Neuron (in vitro differentiated cells): ENCODE data around the gene SLC4A7.
A peak's percentile ranks its signal among the peaks of the same experiment; 100 is the strongest.

Source experiments
- H2AFZ ChIP-seq: one replicate; pipeline ENCODE4 v1.6.1; 2013; ENCODE audit warnings: low read depth, mild to moderate bottlenecking, inconsistent platforms, low read length, moderate library complexity
- H3K27me3 ChIP-seq: one replicate; pipeline ENCODE4 v1.6.1; 2013; ENCODE audit warnings: low read length; ENCODE audit not compliant: insufficient read depth
- H3K36me3 ChIP-seq: one replicate; pipeline ENCODE4 v1.6.1; 2013; ENCODE audit warnings: low read length; ENCODE audit not compliant: insufficient read depth
- H3K4me1 ChIP-seq: one replicate; pipeline ENCODE4 v1.6.1; 2013; ENCODE audit warnings: low read length; ENCODE audit not compliant: insufficient read depth
- H3K4me3 ChIP-seq: 2 replicates; pipeline ENCODE4 v1.5.1; 2013; ENCODE audit warnings: mild to moderate bottlenecking, low read length, moderate library complexity
- H3K9me3 ChIP-seq: one replicate; pipeline ENCODE4 v1.6.1; 2013; ENCODE audit warnings: low read length

The SLC4A7 gene

GRCh38 chr3:27507515-27508266 lies 23.5 kb upstream of the SLC4A7 start:
- no peak overlapping the region for H2AFZ ChIP-seq
- peaks cover 10% of the 10 kb centered on the region for H3K4me1 ChIP-seq
- H3K27me3 ChIP-seq, result no peaks in the 10 kb centered on the region
- H3K9me3 ChIP-seq, result no peaks in the 10 kb centered on the region
- H3K36me3 ChIP-seq, result no peaks in the 10 kb centered on the region
- H3K4me3 ChIP-seq, result no peak overlapping the region

DNA sequence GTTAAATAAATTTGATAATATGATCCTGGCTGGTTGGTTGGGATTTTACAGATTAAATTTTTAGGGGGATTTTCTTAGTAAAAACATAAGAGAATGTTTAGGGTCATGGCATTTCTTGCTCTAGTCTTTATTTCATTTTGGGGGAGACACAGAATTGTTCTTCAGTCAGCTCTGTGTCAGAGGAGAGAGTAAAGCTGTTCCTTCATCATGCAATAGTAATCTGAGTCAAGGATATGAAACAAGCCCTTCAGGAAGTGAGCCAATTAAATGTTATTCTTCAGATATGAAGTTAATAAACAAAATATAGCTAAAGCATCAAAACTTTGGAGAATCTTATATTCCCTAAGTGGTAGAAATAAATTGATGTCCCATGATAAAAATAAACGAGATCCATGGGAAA lies 22.9 kb upstream of the SLC4A7 start:
- Histone ChIP-seq H3K4me3 (no peak overlapping the region), H3K9me3 (no peaks in the 10 kb centered on the region), H3K27me3 (no peaks in the 10 kb centered on the region), H3K36me3 (no peaks in the 10 kb centered on the region), H2AFZ (no peak overlapping the region), H3K4me1 (peaks cover 5% of the 10 kb centered on the region)

DNA sequence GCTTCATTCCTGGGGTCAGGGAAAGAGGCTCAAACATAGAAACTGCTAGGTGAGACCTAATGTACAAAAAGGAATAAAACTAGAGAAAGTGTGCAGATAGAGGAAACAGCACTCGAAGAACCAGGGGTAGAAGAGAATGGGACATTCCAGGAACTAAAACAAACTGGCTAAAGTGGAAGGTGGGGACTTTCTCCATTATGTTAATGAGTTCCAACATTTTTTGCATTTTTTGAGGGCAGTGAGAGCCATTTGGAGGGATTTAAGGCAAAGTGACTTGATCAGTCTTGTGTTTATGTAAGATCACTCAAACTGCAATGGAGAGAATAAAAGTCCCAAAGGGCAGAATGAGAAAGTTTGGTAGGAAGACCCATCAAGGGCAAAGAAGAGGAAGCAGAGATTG lies 20.6 kb upstream of the SLC4A7 start:
- Histone ChIP-seq H3K9me3 (no peaks in the 10 kb centered on the region), H3K4me1 (no peaks in the 10 kb centered on the region), H3K36me3 (no peaks in the 10 kb centered on the region), H3K27me3 (no peaks in the 10 kb centered on the region), H2AFZ (no peak overlapping the region), H3K4me3 (no peak overlapping the region)

- H2AFZ ChIP-seq, result no peak overlapping the region
- H3K36me3 ChIP-seq, result no peaks in the 10 kb centered on the region
- H3K27me3 ChIP-seq, result no peaks in the 10 kb centered on the region
- no peaks in the 10 kb centered on the region for H3K4me1 ChIP-seq
- no peak overlapping the region for H3K4me3 ChIP-seq
- H3K9me3 ChIP-seq, result no peaks in the 10 kb centered on the region
Observed at GRCh38 chr3:27503526-27503925, 19.3 kb upstream of the SLC4A7 start.

DNA sequence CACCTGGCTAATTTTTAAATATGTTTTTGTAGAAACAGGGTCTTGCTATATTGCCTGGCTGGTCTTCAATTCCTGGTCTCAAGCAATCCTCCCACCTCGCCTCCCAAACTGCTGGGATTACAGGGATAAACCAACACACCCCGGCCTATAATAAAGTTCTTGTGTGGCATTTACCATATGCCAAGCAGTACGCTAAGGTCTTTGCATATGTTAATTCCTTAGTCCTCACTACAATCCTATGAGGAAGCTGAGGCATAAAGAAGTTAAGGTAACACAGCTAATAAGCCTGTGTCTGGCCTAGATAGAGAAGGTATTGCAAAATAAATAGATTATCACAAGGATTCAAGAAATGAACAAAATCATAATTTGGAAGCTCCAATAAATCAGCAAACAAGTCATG lies 17.6 kb upstream of the SLC4A7 start:
- H3K4me3 ChIP-seq, result no peak overlapping the region
- H3K36me3 ChIP-seq, result no peaks in the 10 kb centered on the region
- H3K27me3 ChIP-seq, result no peaks in the 10 kb centered on the region
- H2AFZ ChIP-seq, result no peak overlapping the region
- H3K9me3 ChIP-seq, result no peaks in the 10 kb centered on the region
- H3K4me1 ChIP-seq, result no peaks in the 10 kb centered on the region

- Histone ChIP-seq H3K27me3 (no peaks in the 10 kb centered on the region), H2AFZ (no peak overlapping the region), H3K4me1 (no peaks in the 10 kb centered on the region), H3K9me3 (no peaks in the 10 kb centered on the region), H3K36me3 (no peaks in the 10 kb centered on the region), H3K4me3 (no peak overlapping the region)
Observed at GRCh38 chr3:27500986-27501385, 16.8 kb upstream of the SLC4A7 start.

DNA sequence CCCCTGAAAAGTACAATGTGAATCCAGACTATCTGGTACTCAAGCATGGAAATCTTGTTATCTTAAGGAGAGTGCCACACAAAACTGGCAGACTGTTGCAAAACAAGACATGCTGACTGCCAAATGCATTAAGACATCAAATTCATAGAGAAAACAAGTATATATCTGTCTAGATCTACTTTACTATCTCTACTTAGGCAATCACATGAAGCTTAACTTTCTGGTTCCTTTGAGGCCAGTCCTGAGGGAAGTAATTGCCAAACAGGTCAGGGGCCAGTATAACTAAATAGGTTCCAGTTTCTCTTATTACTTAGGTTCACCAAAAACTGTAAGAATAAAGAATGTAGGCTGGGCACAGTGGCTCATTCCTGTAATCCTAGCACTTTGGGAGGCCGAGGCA lies 15.9 kb upstream of the SLC4A7 start:
- H3K9me3 ChIP-seq, result no peaks in the 10 kb centered on the region
- no peaks in the 10 kb centered on the region for H3K27me3 ChIP-seq
- H2AFZ ChIP-seq, result no peak overlapping the region
- H3K36me3 ChIP-seq, result no peaks in the 10 kb centered on the region
- H3K4me3 ChIP-seq, result no peak overlapping the region
- H3K4me1 ChIP-seq, result no peaks in the 10 kb centered on the region

- Histone ChIP-seq H2AFZ (no peak overlapping the region), H3K4me3 (no peak overlapping the region), H3K9me3 (no peaks in the 10 kb centered on the region), H3K36me3 (no peaks in the 10 kb centered on the region), H3K4me1 (no peaks in the 10 kb centered on the region), H3K27me3 (no peaks in the 10 kb centered on the region)
Observed at GRCh38 chr3:27494784-27495183, 10.6 kb upstream of the SLC4A7 start.

GRCh38 chr3:27488821-27489220 lies 4.6 kb upstream of the SLC4A7 start:
- Histone ChIP-seq H3K27me3 (no peaks in the 10 kb centered on the region), H3K4me3 (no peak overlapping the region), H2AFZ (no peak overlapping the region), H3K4me1 (no peaks in the 10 kb centered on the region), H3K36me3 (no peaks in the 10 kb centered on the region), H3K9me3 (no peaks in the 10 kb centered on the region)

DNA sequence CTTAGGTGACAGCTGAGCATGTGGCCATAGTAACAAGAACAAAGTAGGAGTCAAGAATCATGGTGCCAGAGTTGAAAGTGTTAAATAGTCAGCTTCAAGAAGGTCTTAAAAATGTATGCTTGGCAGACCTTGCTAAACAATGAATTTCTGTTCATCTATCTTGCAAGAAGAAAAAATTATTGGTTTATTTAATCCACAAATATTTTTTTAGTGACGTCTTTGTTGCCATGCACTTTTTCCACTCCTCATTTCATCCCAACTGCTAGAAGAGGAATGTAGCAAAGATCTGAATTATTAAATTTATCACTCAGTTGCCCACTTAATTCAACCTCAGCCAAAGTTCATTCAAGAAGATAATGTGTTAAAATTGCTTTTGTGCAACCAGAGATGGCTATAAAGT lies 3.2 kb upstream of the SLC4A7 start:
- Histone ChIP-seq H3K4me1 (no peaks in the 10 kb centered on the region), H3K36me3 (no peaks in the 10 kb centered on the region), H3K27me3 (no peaks in the 10 kb centered on the region), H3K4me3 (no peak overlapping the region), H3K9me3 (no peaks in the 10 kb centered on the region), H2AFZ (no peak overlapping the region)

GRCh38 chr3:27486336-27486735 lies 2.2 kb upstream of the SLC4A7 start:
- no peak overlapping the region for H3K4me3 ChIP-seq

GRCh38 chr3:27485866-27486265 lies 1.7 kb upstream of the SLC4A7 start:
- no peaks in the 10 kb centered on the region for H3K27me3 ChIP-seq
- H3K4me3 ChIP-seq, result no peak overlapping the region
- no peaks in the 10 kb centered on the region for H3K9me3 ChIP-seq
- peaks cover 4% of the 10 kb centered on the region for H3K4me1 ChIP-seq
- H2AFZ ChIP-seq, result no peak overlapping the region
- peaks cover 3% of the 10 kb centered on the region for H3K36me3 ChIP-seq

More at GRCh38 chr3:27486336-27486735, 2.2 kb upstream of the SLC4A7 start:
- Histone ChIP-seq H3K27me3 (no peaks in the 10 kb centered on the region), H3K36me3 (peaks cover 3% of the 10 kb centered on the region), H3K9me3 (no peaks in the 10 kb centered on the region), H2AFZ (no peak overlapping the region), H3K4me1 (peaks cover 4% of the 10 kb centered on the region)

DNA sequence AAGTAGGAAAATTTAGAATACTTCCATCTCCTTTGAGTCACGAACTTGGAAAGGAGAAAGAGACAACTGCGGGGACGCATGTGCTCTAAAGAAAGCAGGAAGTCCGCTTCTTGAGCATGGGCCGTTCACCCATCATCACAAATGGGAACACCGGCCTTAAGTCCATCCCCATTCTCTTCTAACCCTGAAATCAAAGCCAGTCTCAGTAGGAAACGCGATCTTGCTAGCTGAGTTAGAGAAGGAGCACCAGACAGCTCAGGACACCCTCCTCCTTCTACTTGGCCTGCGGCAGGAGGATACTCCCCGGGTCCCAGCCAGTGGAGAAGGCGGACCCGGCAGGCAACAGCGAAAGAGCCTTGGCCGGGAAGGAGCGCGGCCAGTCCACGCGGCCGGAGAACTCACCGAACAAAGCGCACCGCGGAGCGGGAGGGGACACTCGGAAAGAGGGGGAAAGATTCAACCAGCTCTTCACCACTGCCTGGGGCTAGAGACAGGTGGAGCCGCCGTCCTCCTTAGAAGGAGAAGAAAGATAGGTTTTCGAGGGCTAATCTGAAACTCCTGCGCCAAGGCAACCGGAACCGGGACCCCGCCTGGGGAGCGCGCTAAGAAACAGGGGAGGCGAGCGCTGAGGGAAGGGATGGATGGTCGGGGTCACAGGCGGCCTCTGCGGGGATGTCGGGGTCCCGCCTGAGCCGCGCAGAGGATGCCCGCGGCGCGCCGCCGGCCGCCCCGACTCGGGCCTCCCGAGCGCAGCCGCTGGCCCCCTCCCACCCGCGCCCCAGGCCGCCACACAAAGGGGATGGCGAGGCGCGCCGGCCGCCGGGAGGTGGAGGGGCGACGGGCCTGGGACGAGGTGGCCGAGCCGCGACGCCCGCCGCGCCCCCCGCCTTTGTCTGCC lies 818 bp downstream of the SLC4A7 start:
- Histone ChIP-seq H2AFZ (peak overlapping the region; percentile 92), H3K27me3 (no peaks in the 10 kb centered on the region), H3K36me3 (peaks cover 7% of the 10 kb centered on the region), H3K4me3 (peak overlapping the region; percentile 58), H3K4me1 (peaks cover 4% of the 10 kb centered on the region), H3K9me3 (peaks cover 5% of the 10 kb centered on the region)
